Gastroesophageal sphincter (tissue), 4 donors: ENCODE results near the gene DNAJC21. TPM values are rescaled to one million over a fixed set of nuclear protein-coding genes. Genes with fewer than 3 reads are reported as not detected.

ENCODE experiments used
- ATAC-seq: fragments of 150-250 bp; one replicate; pipeline ENCODE4 v1.9.1; 2016; ENCODE audit warnings: mild to moderate bottlenecking, moderate library complexity
- H3K27ac ChIP-seq, 4 donors: fragments of 200-600 bp; sonication (generic) in 3 of 4; 1 replicate in 3 of 4; 2 replicates in 1 of 4; pipeline ENCODE4 v1.5.1; 2016 to 2019
- H3K27me3 ChIP-seq: fragments of 200-600 bp; sonication (generic); one replicate; pipeline ENCODE4 v1.5.1; 2019
- H3K36me3 ChIP-seq, 2 donors: fragments of 200-600 bp; sonication (generic); one replicate each; pipeline ENCODE4 v1.5.1; 2019; ENCODE audit warnings: control low read depth in 1 of 2
- H3K4me1 ChIP-seq, 3 donors: fragments of 200-600 bp; sonication (generic); 1 replicate in 2 of 3; 2 replicates in 1 of 3; pipeline ENCODE4 v1.5.1; 2016 to 2019; ENCODE audit warnings: control low read depth in 2 of 3
- H3K4me3 ChIP-seq, 2 donors: fragments of 200-600 bp; sonication (generic); one replicate each; pipeline ENCODE4 v1.5.1; 2019; ENCODE audit warnings: mild to moderate bottlenecking in 1 of 2, moderate library complexity in 1 of 2
- H3K9me3 ChIP-seq, 3 donors: fragments of 200-600 bp; sonication (generic); one replicate each; pipeline ENCODE4 v1.5.1; 2017 to 2019; ENCODE audit warnings: control low read depth in 2 of 3
- EP300 ChIP-seq: sonication (generic); formaldehyde crosslinking; IDR thresholded peaks from one replicate; pipeline ENCODE4 v1.6.1; 2017; ENCODE audit warnings: antibody characterized with exemption, mild to moderate bottlenecking
- POLR2A ChIP-seq, 2 donors: fragments of 450-650 bp; IDR thresholded peaks; one replicate each; pipeline ENCODE4 v1.6.1; 2017; ENCODE audit warnings: antibody characterized with exemption in 2 of 2, mild to moderate bottlenecking in 2 of 2, moderate library complexity in 1 of 2
- POLR2AphosphoS5 ChIP-seq: sonication (generic); formaldehyde crosslinking; IDR thresholded peaks from one replicate; pipeline ENCODE4 v1.6.1; 2017; ENCODE audit warnings: antibody characterized with exemption
- WGBS, 2 donors: methylation state at CpG; one replicate each; pipeline ENCODE4 v1.1.5; 2018; ENCODE audit warnings: low coverage in 1 of 2; 5-methylcytosine and 5-hydroxymethylcytosine counted together
- total RNA-seq, 4 donors: library from RNA; depleted of rRNA; stranded (reverse); fragments of >200 nt; gene quantifications; one replicate each; pipeline ENCODE4 v1.1.0, GENCODE V29; 2016
- TF ChIP-seq, protein P1 (sequence below), 4 experiments: fragments of 200-600 bp in 2 of 4; fragments of 450-650 bp in 2 of 4; sonication (generic) in 1 of 4; IDR thresholded peaks; one replicate each; pipeline ENCODE4 v1.5.1; 2017 to 2019; ENCODE audit warnings: antibody characterized with exemption in 4 of 4, mild to moderate bottlenecking in 2 of 4, moderate library complexity in 2 of 4

Gene DNAJC21
- total RNA-seq, 4 donors from 2014 or later, result 46.8 to 99.8 (median 70.3) TPM

DNA sequence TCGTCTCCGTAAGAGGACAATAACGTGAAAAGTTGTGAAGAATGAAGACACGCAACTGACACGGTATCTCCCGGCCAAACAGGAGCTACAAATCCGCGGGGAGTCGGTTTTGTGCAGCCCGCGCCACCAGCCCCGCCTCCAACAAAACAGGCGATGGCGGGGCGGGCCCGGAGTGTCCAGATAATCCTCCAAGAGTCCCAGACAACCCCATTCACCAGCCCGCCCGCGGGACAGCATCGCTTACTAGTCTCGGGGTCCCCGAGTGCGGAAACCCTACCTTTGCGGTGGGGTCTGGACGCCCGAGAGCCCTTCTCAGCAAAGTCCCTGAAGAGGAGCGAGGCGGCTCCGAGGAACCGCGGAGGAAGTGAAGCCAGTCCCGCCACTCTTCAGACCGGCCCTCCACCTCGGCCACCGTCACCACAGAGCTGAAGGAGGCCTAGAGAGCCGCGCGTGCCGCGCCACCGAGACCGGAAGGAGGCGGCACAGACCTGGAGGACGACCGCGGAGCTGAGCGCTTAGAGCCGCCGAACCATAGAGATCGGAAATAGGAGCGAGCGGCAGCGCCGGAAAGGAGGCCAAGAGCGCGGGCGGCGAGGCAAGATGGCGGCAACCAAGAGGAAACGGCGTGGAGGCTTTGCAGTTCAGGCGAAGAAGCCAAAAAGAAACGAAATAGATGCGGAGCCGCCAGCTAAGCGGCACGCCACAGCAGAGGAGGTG lies 14.1 kb upstream of the DNAJC21 start, which contains the start of the genes BRIX1 and RAD1:
BRIX1 (plus strand) TSS at position 573 of the 717 bp plus-strand sequence; CDS start at position 601, 28 bp downstream.
RAD1 (minus strand) TSS at position 366 of the 717 bp plus-strand sequence. CDS start 612 bp downstream, outside the sequence.
- peak; percentile 99 for ATAC-seq
- Histone ChIP-seq H3K4me1 (peaks cover 11 to 51% (median 18%) of the 10 kb centered on the region in 3 donors), H3K36me3 (peaks cover 0 to 40% of the 10 kb centered on the region in 2 donors), H3K27me3 (no peaks in the 10 kb centered on the region), H3K27ac (peak within 1 kb of the TSS; percentile 67 to 93 (median 90)), H3K9me3 (no peaks in the 10 kb centered on the region), H3K4me3 (peak within 1 kb of the TSS; percentile 80 to 92)
- 0 to 1% methylated on average over 9 to 22 of the region's 67 CpGs for WGBS, 2 donors
- TF ChIP-seq POLR2A (IDR thresholded peaks at IDR 0.05) (peak; percentile 52 to 65), EP300 (no peak), POLR2AphosphoS5 (peak; percentile 93)
- TF ChIP-seq, protein P1, sequence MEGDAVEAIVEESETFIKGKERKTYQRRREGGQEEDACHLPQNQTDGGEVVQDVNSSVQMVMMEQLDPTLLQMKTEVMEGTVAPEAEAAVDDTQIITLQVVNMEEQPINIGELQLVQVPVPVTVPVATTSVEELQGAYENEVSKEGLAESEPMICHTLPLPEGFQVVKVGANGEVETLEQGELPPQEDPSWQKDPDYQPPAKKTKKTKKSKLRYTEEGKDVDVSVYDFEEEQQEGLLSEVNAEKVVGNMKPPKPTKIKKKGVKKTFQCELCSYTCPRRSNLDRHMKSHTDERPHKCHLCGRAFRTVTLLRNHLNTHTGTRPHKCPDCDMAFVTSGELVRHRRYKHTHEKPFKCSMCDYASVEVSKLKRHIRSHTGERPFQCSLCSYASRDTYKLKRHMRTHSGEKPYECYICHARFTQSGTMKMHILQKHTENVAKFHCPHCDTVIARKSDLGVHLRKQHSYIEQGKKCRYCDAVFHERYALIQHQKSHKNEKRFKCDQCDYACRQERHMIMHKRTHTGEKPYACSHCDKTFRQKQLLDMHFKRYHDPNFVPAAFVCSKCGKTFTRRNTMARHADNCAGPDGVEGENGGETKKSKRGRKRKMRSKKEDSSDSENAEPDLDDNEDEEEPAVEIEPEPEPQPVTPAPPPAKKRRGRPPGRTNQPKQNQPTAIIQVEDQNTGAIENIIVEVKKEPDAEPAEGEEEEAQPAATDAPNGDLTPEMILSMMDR (IDR thresholded peaks at IDR 0.05), result peak in 3 of 4 experiments; percentile 5 to 46 (median 26)

DNA sequence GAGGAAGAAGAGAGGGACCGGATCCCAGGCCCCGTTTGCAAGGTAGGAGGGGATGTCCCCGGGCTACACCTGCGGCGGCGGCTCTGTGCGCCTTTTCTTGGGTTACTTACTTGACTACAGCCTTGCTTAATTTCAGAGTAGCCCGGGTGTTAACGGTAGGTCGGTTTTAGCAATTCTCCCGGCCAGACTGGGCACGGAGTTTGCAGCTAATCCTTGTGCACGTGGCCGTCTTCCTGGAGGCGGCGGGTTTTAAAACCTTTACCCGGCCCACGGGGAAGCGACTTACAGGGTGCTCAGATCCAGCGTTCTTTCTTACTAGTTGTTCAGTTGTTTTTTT lies 13.5 kb upstream of the DNAJC21 start:
- Histone ChIP-seq H3K27me3 (no peaks in the 10 kb centered on the region), H3K4me3 (peak overlapping the region; percentile 80 to 92), H3K36me3 (peaks cover 0 to 40% of the 10 kb centered on the region in 2 donors), H3K9me3 (no peaks in the 10 kb centered on the region), H3K4me1 (peaks cover 11 to 51% (median 18%) of the 10 kb centered on the region in 3 donors), H3K27ac (peak overlapping the region; percentile 54 to 93 (median 90))
- ATAC-seq, result no peak
- 0 to 2% methylated on average over 9 to 20 of the region's 20 CpGs for WGBS, 2 donors
- TF ChIP-seq EP300 (no peak), POLR2A (IDR thresholded peaks at IDR 0.05) (no peak), POLR2AphosphoS5 (no peak)
- TF ChIP-seq, protein P1 (IDR thresholded peaks at IDR 0.05), result no peak

DNA sequence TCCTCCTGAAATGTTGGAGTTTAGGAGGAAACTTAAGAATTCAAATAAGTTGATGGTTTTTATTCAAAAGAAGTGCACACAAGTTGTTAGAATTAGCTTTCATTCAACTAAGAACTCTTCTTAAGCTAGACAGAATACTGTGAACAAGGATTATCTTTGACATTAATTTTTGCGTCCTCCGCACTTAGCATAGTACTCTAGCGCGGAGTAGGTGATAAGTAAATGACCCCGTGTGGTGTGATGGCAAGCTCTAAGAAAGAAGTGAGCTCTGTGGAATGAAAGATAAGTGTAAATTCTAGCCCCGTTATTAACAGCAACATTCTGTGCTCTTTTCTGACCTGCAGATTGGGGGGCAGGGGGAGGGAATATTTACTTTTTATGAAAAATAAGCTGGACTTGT lies 12.8 kb upstream of the DNAJC21 start:
- peaks cover 0 to 40% of the 10 kb centered on the region in 2 donors for H3K36me3 ChIP-seq
- H3K27ac ChIP-seq, result peak overlapping the region in 1 of 4 donors; percentile 90
- no peaks in the 10 kb centered on the region for H3K27me3 ChIP-seq
- H3K4me1 ChIP-seq, result peaks cover 11 to 51% (median 18%) of the 10 kb centered on the region in 3 donors
- peak overlapping the region; percentile 80 to 92 for H3K4me3 ChIP-seq
- H3K9me3 ChIP-seq, result no peaks in the 10 kb centered on the region
- ATAC-seq, result no peak
- TF ChIP-seq POLR2A (IDR thresholded peaks at IDR 0.05) (no peak), EP300 (no peak), POLR2AphosphoS5 (no peak)
- TF ChIP-seq, protein P1 (IDR thresholded peaks at IDR 0.05), result no peak
- 15 to 24% methylated on average over 6 of the region's 6 CpGs for WGBS, 2 donors

DNA sequence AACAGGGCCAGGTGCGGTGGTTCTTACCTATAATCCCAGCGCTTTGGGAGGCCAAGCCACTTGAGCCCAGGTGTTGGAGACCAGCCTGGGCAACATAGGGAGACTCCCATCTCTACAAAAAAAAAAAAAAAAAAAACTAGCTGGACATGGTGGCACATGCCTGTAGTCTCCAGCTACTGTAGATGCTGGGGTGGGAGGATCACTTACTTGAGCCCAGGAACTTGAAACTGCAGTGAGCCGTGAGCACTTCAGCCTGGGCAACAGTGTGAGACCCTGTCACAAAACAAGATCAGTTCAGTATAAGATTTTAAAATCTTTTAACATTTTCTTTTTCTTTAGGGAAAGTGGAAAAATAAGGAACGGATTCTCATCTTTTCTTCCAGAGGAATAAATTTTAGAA lies 11.3 kb upstream of the DNAJC21 start:
- H3K4me3 ChIP-seq, result no peak overlapping the region
- H3K4me1 ChIP-seq, result peaks cover 11 to 41% (median 18%) of the 10 kb centered on the region in 3 donors
- H3K27ac ChIP-seq, result no peak overlapping the region
- no peaks in the 10 kb centered on the region for H3K27me3 ChIP-seq
- no peak for ATAC-seq
- TF ChIP-seq POLR2AphosphoS5 (no peak), EP300 (no peak), POLR2A (IDR thresholded peaks at IDR 0.05) (no peak)
- TF ChIP-seq, protein P1 (IDR thresholded peaks at IDR 0.05), result no peak
- peaks cover 0 to 46% of the 10 kb centered on the region in 2 donors for H3K36me3 ChIP-seq
- WGBS, 2 donors, result 68 to 78% methylated on average over 4 of the region's 4 CpGs
- H3K9me3 ChIP-seq, result no peaks in the 10 kb centered on the region
